ENCODE measurements around the gene SLC4A1AP. TPM values are rescaled to one million over a fixed set of nuclear protein-coding genes. Genes with fewer than 3 reads are reported as not detected.

The SLC4A1AP gene
- total RNA-seq, 1 experiment from 2014 or later = 27.8 TPM

- no peak for TF ChIP-seq CTCF (IDR thresholded peaks at IDR 0.05; ENCODE audit: unreplicated experiment)
- intact Hi-C loops (cut with micrococcal nuclease; ENCODE audit: unreplicated experiment) = loop anchor here (5.0 kb wide), 1 partner anchor 672 kb away; no protein-coding TSS in a partner anchor
- Mint-ChIP-seq H3K36me3 (ENCODE audit: insufficient read depth, unreplicated experiment) (peaks cover under 1% of the 10 kb centered on the region), H3K27me3 (ENCODE audit: unreplicated experiment) (no peaks in the 10 kb centered on the region), H3K4me3 (ENCODE audit: low read depth, unreplicated experiment) (no peak overlapping the region), H3K9me3 (ENCODE audit: low read depth, unreplicated experiment) (no peaks in the 10 kb centered on the region), H3K27ac (ENCODE audit: unreplicated experiment) (no peak overlapping the region), H3K4me1 (ENCODE audit: low read depth, unreplicated experiment) (peaks cover 52% of the 10 kb centered on the region)
- no TSS peak for BruUV-seq (replicated peaks)
- no peak for DNase-seq
- CTCF ChIA-PET = interaction anchor here (0.9 kb wide), 1 partner anchor 694 kb away, joined by 3 read pairs; no protein-coding TSS in a partner anchor
Measured at GRCh38 chr2:27724905-27725701, 61.4 kb downstream of the SLC4A1AP start.

- peak overlapping the region; percentile 48 for H3K27ac Mint-ChIP-seq (ENCODE audit: unreplicated experiment)
- H3K4me3 Mint-ChIP-seq (ENCODE audit: low read depth, unreplicated experiment) = no peak overlapping the region
- no peaks in the 10 kb centered on the region for H3K9me3 Mint-ChIP-seq (ENCODE audit: low read depth, unreplicated experiment)
- no peak for DNase-seq
- CTCF ChIA-PET = interaction anchor here (0.7 kb wide), 1 partner anchor 8 kb away, joined by 4 read pairs; no protein-coding TSS in a partner anchor
- BruUV-seq (replicated peaks) = no TSS peak
- peaks cover 51% of the 10 kb centered on the region for H3K4me1 Mint-ChIP-seq (ENCODE audit: low read depth, unreplicated experiment)
- H3K36me3 Mint-ChIP-seq (ENCODE audit: insufficient read depth, unreplicated experiment) = no peaks in the 10 kb centered on the region
- TF ChIP-seq CTCF (IDR thresholded peaks at IDR 0.05; ENCODE audit: unreplicated experiment) = no peak
- intact Hi-C loops (cut with micrococcal nuclease; ENCODE audit: unreplicated experiment) = no loop called here
- no peaks in the 10 kb centered on the region for H3K27me3 Mint-ChIP-seq (ENCODE audit: unreplicated experiment)
Measured at GRCh38 chr2:27727257-27727656, 63.6 kb downstream of the SLC4A1AP start.

GRCh38 chr2:27728081-27728858, 64.6 kb downstream of the SLC4A1AP start:
- Mint-ChIP-seq H3K27me3 (ENCODE audit: unreplicated experiment) (no peaks in the 10 kb centered on the region), H3K9me3 (ENCODE audit: low read depth, unreplicated experiment) (no peaks in the 10 kb centered on the region), H3K4me1 (ENCODE audit: low read depth, unreplicated experiment) (peaks cover 49% of the 10 kb centered on the region), H3K36me3 (ENCODE audit: insufficient read depth, unreplicated experiment) (no peaks in the 10 kb centered on the region), H3K27ac (ENCODE audit: unreplicated experiment) (peak overlapping the region; percentile 83), H3K4me3 (ENCODE audit: low read depth, unreplicated experiment) (no peak overlapping the region)
- no TSS peak for BruUV-seq (replicated peaks)
- CTCF ChIA-PET = interaction anchor here (1.0 kb wide), 1 partner anchor 25 kb away, joined by 3 read pairs; no protein-coding TSS in a partner anchor
- DNase-seq = no peak
- intact Hi-C loops (cut with micrococcal nuclease; ENCODE audit: unreplicated experiment) = no loop called here
- TF ChIP-seq CTCF (IDR thresholded peaks at IDR 0.05; ENCODE audit: unreplicated experiment) = no peak

GRCh38 chr2:27729198-27729597, 65.5 kb downstream of the SLC4A1AP start:
- no peaks in the 10 kb centered on the region for H3K36me3 Mint-ChIP-seq (ENCODE audit: insufficient read depth, unreplicated experiment)
- no TSS peak for BruUV-seq (replicated peaks)

More at GRCh38 chr2:27729198-27729597, 65.5 kb downstream of the SLC4A1AP start:
- H3K9me3 Mint-ChIP-seq (ENCODE audit: low read depth, unreplicated experiment) = no peaks in the 10 kb centered on the region
- H3K4me3 Mint-ChIP-seq (ENCODE audit: low read depth, unreplicated experiment) = no peak overlapping the region
- H3K27ac Mint-ChIP-seq (ENCODE audit: unreplicated experiment) = peak overlapping the region; percentile 83
- peaks cover 42% of the 10 kb centered on the region for H3K4me1 Mint-ChIP-seq (ENCODE audit: low read depth, unreplicated experiment)
- H3K27me3 Mint-ChIP-seq (ENCODE audit: unreplicated experiment) = no peaks in the 10 kb centered on the region
- no peak for TF ChIP-seq CTCF (IDR thresholded peaks at IDR 0.05; ENCODE audit: unreplicated experiment)
- CTCF ChIA-PET = no interaction called here
- intact Hi-C loops (cut with micrococcal nuclease; ENCODE audit: unreplicated experiment) = no loop called here
- DNase-seq = no peak

Data from Calu3 (cell line).